K562 (cell line): Measurements from ENCODE around the gene LBHD1. TPM values are rescaled to one million over a fixed set of nuclear protein-coding genes. Genes with fewer than 3 reads are reported as not detected.
A peak's percentile ranks its signal among the peaks of the same experiment; 100 is the strongest.

Source experiments
- BCOR ChIP-seq: fragments of 450-650 bp; IDR thresholded peaks from 2 replicates; pipeline ENCODE4 v1.6.1; 2016
- BRCA1 ChIP-seq, 2 experiments: fragments of 450-650 bp in 1 of 2; sonication (generic) in 1 of 2; formaldehyde crosslinking in 1 of 2; IDR thresholded peaks; 2 replicates each; pipeline versions ENCODE4 v1.5.0 to v1.6.1; 2017 to 2020; ENCODE audit warnings: mild to moderate bottlenecking in 1 of 2, missing genetic modification reagents in 1 of 2
- CCNT2 ChIP-seq: IDR thresholded peaks from 2 replicates; pipeline ENCODE4 v1.6.1; 2011; ENCODE audit warnings: borderline replicate concordance, low read depth, mild to moderate bottlenecking, moderate library complexity, mixed read lengths, low read length; ENCODE audit not compliant: insufficient read length; ENCODE audit errors: extremely low read depth
- CREB3 ChIP-seq: fragments of 450-650 bp; conservative IDR thresholded peaks from 2 replicates; pipeline ENCODE4 v1.6.1; 2016; ENCODE audit warnings: missing genetic modification characterization, low read depth, mild to moderate bottlenecking, missing compliant biosample characterization, moderate library complexity
- DPF2 ChIP-seq: fragments of 450-650 bp; IDR thresholded peaks from 2 replicates; pipeline ENCODE4 v1.6.1; 2016
- E2F6 ChIP-seq, 2 experiments: IDR thresholded peaks; 2 replicates each; pipeline ENCODE4 v1.6.1; 2011; ENCODE audit warnings: borderline replicate concordance in 1 of 2, control low read depth in 1 of 2, low read depth in 1 of 2, low read length in 1 of 2, mild to moderate bottlenecking in 1 of 2, mixed read lengths in 1 of 2, moderate library complexity in 1 of 2; ENCODE audit not compliant: insufficient read depth in 1 of 2, insufficient read length in 1 of 2, poor library complexity in 1 of 2, severe bottlenecking in 1 of 2; ENCODE audit errors: extremely low read depth in 1 of 2
- GTF2A2 ChIP-seq: IDR thresholded peaks from 2 replicates; pipeline ENCODE4 v1.6.1; 2016; ENCODE audit warnings: mild to moderate bottlenecking, missing genetic modification characterization, missing compliant biosample characterization
- HDAC6 ChIP-seq: IDR thresholded peaks from 2 replicates; pipeline ENCODE4 v1.6.1; 2012; ENCODE audit warnings: low read depth, mild to moderate bottlenecking, control low read depth, inconsistent platforms, low read length, moderate library complexity
- HNRNPLL ChIP-seq: fragments of 200-400 bp; formaldehyde crosslinking; IDR thresholded peaks from 2 replicates; pipeline ENCODE4 v1.6.1; 2017; ENCODE audit warnings: low read length, low read depth, mild to moderate bottlenecking; ENCODE audit not compliant: poor library complexity, severe bottlenecking
- HNRNPUL1 ChIP-seq: fragments of 200-400 bp; formaldehyde crosslinking; IDR thresholded peaks from 2 replicates; pipeline ENCODE4 v1.6.1; 2017; ENCODE audit warnings: low read length
- LCOR ChIP-seq: sonication (generic); formaldehyde crosslinking; IDR thresholded peaks from 2 replicates; pipeline ENCODE4 v1.8.0; 2022; ENCODE audit warnings: mild to moderate bottlenecking, missing genetic modification reagents
- PKNOX1 ChIP-seq: fragments of 450-650 bp; IDR thresholded peaks from 2 replicates; pipeline ENCODE4 v1.6.1; 2016
- RAD51 ChIP-seq: fragments of 450-650 bp; IDR thresholded peaks from 2 replicates; pipeline ENCODE4 v1.7.1; 2016; ENCODE audit warnings: low read depth, mild to moderate bottlenecking, borderline replicate concordance
- RBM25 ChIP-seq: fragments of 200-400 bp; formaldehyde crosslinking; IDR thresholded peaks from 2 replicates; pipeline ENCODE4 v1.6.1; 2018; ENCODE audit warnings: low read length, low read depth, moderate library complexity; ENCODE audit not compliant: severe bottlenecking
- SMAD3 ChIP-seq: fragments of 450-650 bp; formaldehyde crosslinking; conservative IDR thresholded peaks from 2 replicates; pipeline ENCODE4 v1.4.0; 2020; ENCODE audit warnings: mild to moderate bottlenecking
- SP1 ChIP-seq: sonication (generic); formaldehyde crosslinking; IDR thresholded peaks from 2 replicates; pipeline ENCODE4 v1.8.1; 2022; ENCODE audit warnings: mild to moderate bottlenecking, missing genetic modification reagents
- STAT5B ChIP-seq: fragments of 250-450 bp; sonication (Bioruptor Pico); IDR thresholded peaks from 2 replicates; pipeline ENCODE4 v1.8.0; 2021; ENCODE audit warnings: mild to moderate bottlenecking, inconsistent platforms
- ZNF395 ChIP-seq: fragments of 200-800 bp; sonication (Bioruptor generic); IDR thresholded peaks from 2 replicates; pipeline ENCODE4 v1.6.1; 2017; ENCODE audit warnings: missing genetic modification characterization, missing compliant biosample characterization
- ZNF561 ChIP-seq: fragments of 450-650 bp; formaldehyde crosslinking; conservative IDR thresholded peaks from 2 replicates; pipeline ENCODE4 v1.4.0; 2020; ENCODE audit warnings: mild to moderate bottlenecking, moderate library complexity
- ZNF668 ChIP-seq: fragments of 250-450 bp; sonication (Bioruptor Pico); IDR thresholded peaks from 2 replicates; pipeline ENCODE4 v1.8.0; 2022; ENCODE audit warnings: mild to moderate bottlenecking, inconsistent platforms
- polyA plus RNA-seq, 8 experiments: library from polyadenylated mRNA; depleted of rRNA in 4 of 8; stranded (reverse) in 5 of 8; unstranded in 3 of 8; fragments of >200 nt; fragmentation: Nextera tagmentation in 2 of 8; fragmentation: Illumina TruSeq in 1 of 8; extraction: Ambion mirVana in 2 of 8; extraction: Trizol in 1 of 8; gene quantifications; 2 replicates each; pipeline versions ENCODE4 v1.2.1 to v1.2.3, GENCODE V29; 2011 to 2014; ENCODE audit warnings: inconsistent platforms in 1 of 8, missing spikeins in 1 of 8
- total RNA-seq, 7 experiments: library from RNA; depleted of rRNA in 6 of 7; stranded (reverse); fragments of >200 nt in 6 of 7; fragmentation: Illumina TruSeq in 2 of 7; extraction: Trizol in 2 of 7; gene quantifications; 2 replicates each; pipeline versions ENCODE4 v1.2.1 to v1.2.3, GENCODE V29; 2011 to 2021; ENCODE audit warnings: low replicate concordance in 1 of 7
- TF ChIP-seq, protein P1 (sequence below): fragments of 250-450 bp; sonication (Bioruptor Pico); IDR thresholded peaks from 2 replicates; pipeline ENCODE4 v1.9.0; 2021; ENCODE audit warnings: mild to moderate bottlenecking, inconsistent platforms

Gene LBHD1
- total and polyA plus RNA-seq, 9 of the 15 experiments (the other 6 are each of a cell fraction or from before 2014, with no cell fraction given): 2.6 to 28.0 (median 12.5) TPM

DNA sequence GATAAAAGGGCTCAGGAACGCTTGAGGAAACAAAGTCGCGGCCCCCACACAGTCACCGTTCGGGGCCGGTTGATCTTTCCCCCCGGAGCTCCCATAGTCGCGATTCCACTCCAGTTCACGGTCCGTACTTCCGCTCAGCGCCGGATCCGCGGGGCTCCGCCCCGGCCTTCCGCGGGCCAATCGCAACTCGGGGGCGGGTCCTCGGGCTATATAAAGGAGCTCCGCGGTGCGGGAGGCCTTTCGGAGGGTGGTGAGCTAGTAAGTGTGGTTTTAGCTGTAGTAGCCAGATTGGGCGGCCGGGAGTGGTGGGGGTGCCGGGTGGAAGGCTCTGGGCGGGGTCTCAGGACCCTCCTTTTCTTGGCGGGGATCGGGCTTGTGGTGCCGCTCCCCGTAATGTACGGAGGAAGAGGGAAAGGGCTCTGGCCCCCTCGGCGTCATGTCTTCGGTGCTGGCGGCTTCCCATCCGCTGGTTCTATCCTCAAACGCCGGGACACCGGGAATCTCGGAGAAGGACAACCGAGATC is 6.9 kb downstream of the LBHD1 start, which contains the start of the genes C11orf98 and CSKMT (continued):
- TF ChIP-seq, protein P1, sequence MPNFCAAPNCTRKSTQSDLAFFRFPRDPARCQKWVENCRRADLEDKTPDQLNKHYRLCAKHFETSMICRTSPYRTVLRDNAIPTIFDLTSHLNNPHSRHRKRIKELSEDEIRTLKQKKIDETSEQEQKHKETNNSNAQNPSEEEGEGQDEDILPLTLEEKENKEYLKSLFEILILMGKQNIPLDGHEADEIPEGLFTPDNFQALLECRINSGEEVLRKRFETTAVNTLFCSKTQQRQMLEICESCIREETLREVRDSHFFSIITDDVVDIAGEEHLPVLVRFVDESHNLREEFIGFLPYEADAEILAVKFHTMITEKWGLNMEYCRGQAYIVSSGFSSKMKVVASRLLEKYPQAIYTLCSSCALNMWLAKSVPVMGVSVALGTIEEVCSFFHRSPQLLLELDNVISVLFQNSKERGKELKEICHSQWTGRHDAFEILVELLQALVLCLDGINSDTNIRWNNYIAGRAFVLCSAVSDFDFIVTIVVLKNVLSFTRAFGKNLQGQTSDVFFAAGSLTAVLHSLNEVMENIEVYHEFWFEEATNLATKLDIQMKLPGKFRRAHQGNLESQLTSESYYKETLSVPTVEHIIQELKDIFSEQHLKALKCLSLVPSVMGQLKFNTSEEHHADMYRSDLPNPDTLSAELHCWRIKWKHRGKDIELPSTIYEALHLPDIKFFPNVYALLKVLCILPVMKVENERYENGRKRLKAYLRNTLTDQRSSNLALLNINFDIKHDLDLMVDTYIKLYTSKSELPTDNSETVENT (CRISPR knock-in tag): peak; percentile 97
- no peak for TF ChIP-seq ZNF668 (CRISPR knock-in tag)
- peak; percentile 100 for TF ChIP-seq SP1 (CRISPR knock-in tag)
- TF ChIP-seq SMAD3 (CRISPR knock-in tag): peak; percentile 56; the same call in 1 of the 2 replicates
- peak; percentile 74; the same call in 1 of the 2 replicates for TF ChIP-seq ZNF561
- no peak for TF ChIP-seq HDAC6
- no peak for TF ChIP-seq RAD51
- TF ChIP-seq HNRNPLL: peak; percentile 81
- TF ChIP-seq ZNF395: peak; percentile 11; the same call in 1 of the 2 replicates
- TF ChIP-seq DPF2: no peak
- no peak for TF ChIP-seq PKNOX1
- TF ChIP-seq RBM25: peak; percentile 58
- peak; percentile 95 for TF ChIP-seq GTF2A2
- TF ChIP-seq BRCA1 (IDR thresholded peaks at IDR 0.05): no peak
- no peak for TF ChIP-seq BRCA1 (CRISPR knock-in tag; IDR thresholded peaks at IDR 0.05)
- TF ChIP-seq HNRNPUL1: peak; percentile 59; the same call in 1 of the 2 replicates
- peak; percentile 70 for TF ChIP-seq CCNT2
- no peak for TF ChIP-seq STAT5B (CRISPR knock-in tag)
- TF ChIP-seq E2F6 (IDR thresholded peaks at IDR 0.05; ENCODE audit: borderline replicate concordance in 1 of 2, extremely low read depth in 1 of 2, insufficient read depth in 1 of 2, insufficient read length in 1 of 2, low read depth in 1 of 2, low read length in 1 of 2, poor library complexity in 1 of 2, severe bottlenecking in 1 of 2): peak; percentile 2 to 25
- TF ChIP-seq BCOR: peak; percentile 14; the same call in 1 of the 2 replicates
- no peak for TF ChIP-seq CREB3
- TF ChIP-seq LCOR (CRISPR knock-in tag): peak; percentile 28; the same call in 1 of the 2 replicates
